ENCODE results near the gene OR52E4. TPM values are rescaled to one million over a fixed set of nuclear protein-coding genes. Genes with fewer than 3 reads are reported as not detected.

Gene OR52E4
- total and polyA plus RNA-seq, 2 donors (not counting 1 experiment from before 2014, with no cell fraction given), result not detected

GRCh38 chr11:5865826-5866225 is 14.6 kb upstream of the OR52E4 start:
- no peak for TF ChIP-seq EZH2 (IDR thresholded peaks at IDR 0.05; ENCODE audit: low read length, missing control alignments)
- TF ChIP-seq, protein P1, sequence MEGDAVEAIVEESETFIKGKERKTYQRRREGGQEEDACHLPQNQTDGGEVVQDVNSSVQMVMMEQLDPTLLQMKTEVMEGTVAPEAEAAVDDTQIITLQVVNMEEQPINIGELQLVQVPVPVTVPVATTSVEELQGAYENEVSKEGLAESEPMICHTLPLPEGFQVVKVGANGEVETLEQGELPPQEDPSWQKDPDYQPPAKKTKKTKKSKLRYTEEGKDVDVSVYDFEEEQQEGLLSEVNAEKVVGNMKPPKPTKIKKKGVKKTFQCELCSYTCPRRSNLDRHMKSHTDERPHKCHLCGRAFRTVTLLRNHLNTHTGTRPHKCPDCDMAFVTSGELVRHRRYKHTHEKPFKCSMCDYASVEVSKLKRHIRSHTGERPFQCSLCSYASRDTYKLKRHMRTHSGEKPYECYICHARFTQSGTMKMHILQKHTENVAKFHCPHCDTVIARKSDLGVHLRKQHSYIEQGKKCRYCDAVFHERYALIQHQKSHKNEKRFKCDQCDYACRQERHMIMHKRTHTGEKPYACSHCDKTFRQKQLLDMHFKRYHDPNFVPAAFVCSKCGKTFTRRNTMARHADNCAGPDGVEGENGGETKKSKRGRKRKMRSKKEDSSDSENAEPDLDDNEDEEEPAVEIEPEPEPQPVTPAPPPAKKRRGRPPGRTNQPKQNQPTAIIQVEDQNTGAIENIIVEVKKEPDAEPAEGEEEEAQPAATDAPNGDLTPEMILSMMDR (conservative IDR thresholded peaks at IDR 0.05 in 1 of 2, IDR thresholded peaks at IDR 0.05 in 1 of 2; ENCODE audit: low read depth in 1 of 2, low read length in 2 of 2), result no peak
- no peak overlapping the region for H3K9ac ChIP-seq (ENCODE audit: insufficient read depth, low read length)
- H3K4me3 ChIP-seq (replicated peaks in 1 of 4; ENCODE audit: control extremely low read depth in 1 of 4, insufficient read depth in 1 of 4, low read depth in 3 of 4, low read length in 4 of 4), result no peak overlapping the region
- H3K4me2 ChIP-seq (ENCODE audit: extremely low read depth, insufficient read depth, low read length), result no peak overlapping the region
- no peaks in the 10 kb centered on the region for H4K20me1 ChIP-seq (ENCODE audit: control insufficient read depth, extremely low read depth, insufficient read depth, low read length)
- DNase-seq (ENCODE audit: low read depth in 2 of 2), result no peak
- no peak overlapping the region for H2AFZ ChIP-seq (ENCODE audit: low read length)
- H3K27me3 ChIP-seq (ENCODE audit: control insufficient read depth, insufficient read depth, low read length), result no peaks in the 10 kb centered on the region
- no peaks in the 10 kb centered on the region for H3K4me1 ChIP-seq (ENCODE audit: control insufficient read depth, extremely low read depth, insufficient read depth, low read length)
- H3K9me3 ChIP-seq (ENCODE audit: control insufficient read depth, insufficient read depth, low read depth, low read length), result no peaks in the 10 kb centered on the region
- no peaks in the 10 kb centered on the region for H3K36me3 ChIP-seq (ENCODE audit: control insufficient read depth, insufficient read depth, low read length)
- H3K79me2 ChIP-seq (ENCODE audit: control insufficient read depth, insufficient read depth, low read length), result no peaks in the 10 kb centered on the region
- H3K27ac ChIP-seq (ENCODE audit: insufficient read depth, low read length), result no peak overlapping the region

GRCh38 chr11:5878564-5878963 is 1.9 kb upstream of the OR52E4 start:
- no peak for DNase-seq (ENCODE audit: low read depth in 2 of 2)
- H3K9ac ChIP-seq (ENCODE audit: insufficient read depth, low read length), result no peak overlapping the region
- no peak overlapping the region for H3K27ac ChIP-seq (ENCODE audit: insufficient read depth, low read length)
- TF ChIP-seq, protein P1 (conservative IDR thresholded peaks at IDR 0.05 in 1 of 2, IDR thresholded peaks at IDR 0.05 in 1 of 2; ENCODE audit: low read depth in 1 of 2, low read length in 2 of 2), result no peak
- no peak for TF ChIP-seq EZH2 (IDR thresholded peaks at IDR 0.05; ENCODE audit: low read length, missing control alignments)
- no peak overlapping the region for H3K4me3 ChIP-seq (replicated peaks in 1 of 4; ENCODE audit: control extremely low read depth in 1 of 4, insufficient read depth in 1 of 4, low read depth in 3 of 4, low read length in 4 of 4)
- no peak overlapping the region for H2AFZ ChIP-seq (ENCODE audit: low read length)
- H3K79me2 ChIP-seq (ENCODE audit: control insufficient read depth, insufficient read depth, low read length), result no peaks in the 10 kb centered on the region
- H3K4me1 ChIP-seq (ENCODE audit: control insufficient read depth, extremely low read depth, insufficient read depth, low read length), result no peaks in the 10 kb centered on the region
- no peaks in the 10 kb centered on the region for H4K20me1 ChIP-seq (ENCODE audit: control insufficient read depth, extremely low read depth, insufficient read depth, low read length)
- no peaks in the 10 kb centered on the region for H3K9me3 ChIP-seq (ENCODE audit: control insufficient read depth, insufficient read depth, low read depth, low read length)
- no peaks in the 10 kb centered on the region for H3K27me3 ChIP-seq (ENCODE audit: control insufficient read depth, insufficient read depth, low read length)
- H3K36me3 ChIP-seq (ENCODE audit: control insufficient read depth, insufficient read depth, low read length), result no peaks in the 10 kb centered on the region
- H3K4me2 ChIP-seq (ENCODE audit: extremely low read depth, insufficient read depth, low read length), result no peak overlapping the region

GRCh38 chr11:5881756-5882155 is 1.3 kb downstream of the OR52E4 start:
- H3K9ac ChIP-seq (ENCODE audit: insufficient read depth, low read length), result no peak overlapping the region
- no peak overlapping the region for H3K4me3 ChIP-seq (replicated peaks in 1 of 4; ENCODE audit: control extremely low read depth in 1 of 4, insufficient read depth in 1 of 4, low read depth in 3 of 4, low read length in 4 of 4)
- no peaks in the 10 kb centered on the region for H3K36me3 ChIP-seq (ENCODE audit: control insufficient read depth, insufficient read depth, low read length)
- no peak overlapping the region for H2AFZ ChIP-seq (ENCODE audit: low read length)
- no peak overlapping the region for H3K27ac ChIP-seq (ENCODE audit: insufficient read depth, low read length)
- H3K27me3 ChIP-seq (ENCODE audit: control insufficient read depth, insufficient read depth, low read length), result no peaks in the 10 kb centered on the region
- H4K20me1 ChIP-seq (ENCODE audit: control insufficient read depth, extremely low read depth, insufficient read depth, low read length), result no peaks in the 10 kb centered on the region
- no peaks in the 10 kb centered on the region for H3K79me2 ChIP-seq (ENCODE audit: control insufficient read depth, insufficient read depth, low read length)
- no peak for DNase-seq (ENCODE audit: low read depth in 2 of 2)
- no peak overlapping the region for H3K4me2 ChIP-seq (ENCODE audit: extremely low read depth, insufficient read depth, low read length)
- H3K4me1 ChIP-seq (ENCODE audit: control insufficient read depth, extremely low read depth, insufficient read depth, low read length), result no peaks in the 10 kb centered on the region
- TF ChIP-seq, protein P1 (conservative IDR thresholded peaks at IDR 0.05 in 1 of 2, IDR thresholded peaks at IDR 0.05 in 1 of 2; ENCODE audit: low read depth in 1 of 2, low read length in 2 of 2), result no peak
- TF ChIP-seq EZH2 (IDR thresholded peaks at IDR 0.05; ENCODE audit: low read length, missing control alignments), result no peak
- no peaks in the 10 kb centered on the region for H3K9me3 ChIP-seq (ENCODE audit: control insufficient read depth, insufficient read depth, low read depth, low read length)
